Gastrocnemius medialis (tissue), 4 donors: ENCODE results near the gene MAP9. TPM values are rescaled to one million over a fixed set of nuclear protein-coding genes. Genes with fewer than 3 reads are reported as not detected.

Experiments
- ATAC-seq, 2 donors: fragments of 150-250 bp; one replicate each; pipeline ENCODE4 v1.9.1; 2016
- DNase-seq, 2 donors: peaks; one replicate each; pipeline ENCODE4 v3.0.0-alpha.2; 2019
- H3K27ac ChIP-seq, 4 donors: fragments of 200-600 bp; sonication (generic); 1 replicate in 1 of 4; 2 replicates in 3 of 4; pipeline ENCODE4 v1.5.1; 2016 to 2018; ENCODE audit warnings: mild to moderate bottlenecking in 2 of 4, moderate library complexity in 1 of 4
- H3K27me3 ChIP-seq, 3 donors: fragments of 200-600 bp; sonication (generic) in 2 of 3; 1 replicate in 1 of 3; 2 replicates in 2 of 3; pipeline versions ENCODE4 v1.5.1 to v1.6.0; 2016 to 2019; ENCODE audit warnings: mild to moderate bottlenecking in 1 of 3, moderate library complexity in 1 of 3
- H3K36me3 ChIP-seq, 2 donors: fragments of 200-600 bp; sonication (generic) in 1 of 2; one replicate each; pipeline ENCODE4 v1.5.1; 2017 to 2018
- H3K4me1 ChIP-seq, 2 donors: fragments of 200-600 bp; sonication (generic) in 1 of 2; one replicate each; pipeline ENCODE4 v1.5.1; 2016 to 2017; ENCODE audit warnings: mild to moderate bottlenecking in 2 of 2
- H3K4me3 ChIP-seq, 4 donors: fragments of 200-600 bp; sonication (generic) in 3 of 4; 1 replicate in 1 of 4; 2 replicates in 3 of 4; pipeline ENCODE4 v1.5.1; 2016 to 2019; ENCODE audit warnings: mild to moderate bottlenecking in 2 of 4
- H3K9me3 ChIP-seq, 3 donors: fragments of 200-600 bp; sonication (generic) in 2 of 3; 1 replicate in 1 of 3; 2 replicates in 2 of 3; pipeline ENCODE4 v1.5.1; 2016 to 2019
- POLR2A ChIP-seq, 2 donors: fragments of 450-650 bp; IDR thresholded peaks; one replicate each; pipeline ENCODE4 v1.6.1; 2017; ENCODE audit warnings: antibody characterized with exemption in 2 of 2, mild to moderate bottlenecking in 2 of 2, moderate library complexity in 2 of 2
- in situ Hi-C, 4 donors: fragments of 200-750 bp; cut with MboI; loops; one replicate each; pipeline versions ENCODE4 v1.15.0 to v1.8.0; 2017; ENCODE audit warnings: low sequenced_read_pairs in 4 of 4
- intact Hi-C: fragments of 100-400 bp; cut with DNase I; formaldehyde crosslinking; loops from one replicate; pipeline ENCODE4 v1.15.1; 2023; ENCODE audit warnings: low total_unique reads
- total RNA-seq, 4 donors: library from RNA; depleted of rRNA; stranded (reverse); fragments of >200 nt; gene quantifications; one replicate each; pipeline versions ENCODE4 v1.1.0 to v1.2.3, GENCODE V29; 2016
- TF ChIP-seq, protein P1 (sequence below), 5 experiments: fragments of 450-650 bp in 3 of 5; fragments of 200-600 bp in 2 of 5; sonication (generic) in 2 of 5; IDR thresholded peaks in 4 of 5; conservative IDR thresholded peaks in 1 of 5; 1 replicate in 4 of 5; 2 replicates in 1 of 5; pipeline ENCODE4 v1.5.1; 2016 to 2019; ENCODE audit warnings: antibody characterized with exemption in 5 of 5, mild to moderate bottlenecking in 3 of 5, moderate library complexity in 3 of 5

MAP9 gene
- total RNA-seq, 4 donors from 2014 or later: 0.23 to 0.71 (median 0.41) TPM; not detected in 1

DNA sequence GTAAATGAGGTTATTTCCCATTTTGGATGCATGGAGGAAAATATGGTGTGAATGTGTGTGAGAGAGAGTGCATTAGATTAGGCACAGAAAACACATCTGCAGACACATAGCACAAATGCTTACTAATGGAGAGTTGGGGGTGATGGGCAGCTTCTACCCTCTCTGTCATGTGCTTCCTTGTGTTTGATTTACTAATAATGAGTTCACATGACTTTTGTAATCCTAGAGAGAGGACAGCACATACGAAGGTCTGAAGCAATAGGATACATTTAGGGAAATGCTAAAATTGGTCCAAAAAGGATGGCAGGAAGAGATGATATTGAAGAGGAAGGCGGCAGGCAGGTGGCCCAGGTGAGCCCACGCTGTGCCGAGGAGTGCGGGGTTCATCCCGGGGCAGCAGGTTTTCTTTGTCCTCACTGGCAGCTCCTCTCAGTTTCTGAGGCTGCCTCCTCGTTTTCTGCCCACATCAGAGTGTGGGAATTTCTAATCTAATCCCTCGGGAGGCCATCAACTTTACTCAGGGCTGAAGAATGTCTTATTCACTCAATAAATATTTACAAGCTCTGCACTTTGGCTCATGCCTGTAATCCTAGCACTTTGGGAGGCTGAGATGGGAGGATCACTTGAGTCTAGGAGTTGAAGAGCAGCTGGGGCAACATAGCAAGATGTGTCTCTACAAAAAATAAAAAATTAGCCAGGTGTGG lies 15.9 kb upstream of the MAP9 start:
- H3K27me3 ChIP-seq: no peaks in the 10 kb centered on the region
- H3K4me1 ChIP-seq: no peaks in the 10 kb centered on the region
- no peak for TF ChIP-seq POLR2A (IDR thresholded peaks at IDR 0.05)
- TF ChIP-seq, protein P1, sequence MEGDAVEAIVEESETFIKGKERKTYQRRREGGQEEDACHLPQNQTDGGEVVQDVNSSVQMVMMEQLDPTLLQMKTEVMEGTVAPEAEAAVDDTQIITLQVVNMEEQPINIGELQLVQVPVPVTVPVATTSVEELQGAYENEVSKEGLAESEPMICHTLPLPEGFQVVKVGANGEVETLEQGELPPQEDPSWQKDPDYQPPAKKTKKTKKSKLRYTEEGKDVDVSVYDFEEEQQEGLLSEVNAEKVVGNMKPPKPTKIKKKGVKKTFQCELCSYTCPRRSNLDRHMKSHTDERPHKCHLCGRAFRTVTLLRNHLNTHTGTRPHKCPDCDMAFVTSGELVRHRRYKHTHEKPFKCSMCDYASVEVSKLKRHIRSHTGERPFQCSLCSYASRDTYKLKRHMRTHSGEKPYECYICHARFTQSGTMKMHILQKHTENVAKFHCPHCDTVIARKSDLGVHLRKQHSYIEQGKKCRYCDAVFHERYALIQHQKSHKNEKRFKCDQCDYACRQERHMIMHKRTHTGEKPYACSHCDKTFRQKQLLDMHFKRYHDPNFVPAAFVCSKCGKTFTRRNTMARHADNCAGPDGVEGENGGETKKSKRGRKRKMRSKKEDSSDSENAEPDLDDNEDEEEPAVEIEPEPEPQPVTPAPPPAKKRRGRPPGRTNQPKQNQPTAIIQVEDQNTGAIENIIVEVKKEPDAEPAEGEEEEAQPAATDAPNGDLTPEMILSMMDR (IDR thresholded peaks at IDR 0.05 in 4 of 5, conservative IDR thresholded peaks at IDR 0.05 in 1 of 5): no peak
- DNase-seq (no peak), ATAC-seq (no peak)
- intact Hi-C loops: no loop called here
- no peaks in the 10 kb centered on the region for H3K36me3 ChIP-seq
- H3K9me3 ChIP-seq: no peaks in the 10 kb centered on the region
- no peak overlapping the region for H3K4me3 ChIP-seq
- H3K27ac ChIP-seq: no peak overlapping the region
- in situ Hi-C loops: no loop called here

DNA sequence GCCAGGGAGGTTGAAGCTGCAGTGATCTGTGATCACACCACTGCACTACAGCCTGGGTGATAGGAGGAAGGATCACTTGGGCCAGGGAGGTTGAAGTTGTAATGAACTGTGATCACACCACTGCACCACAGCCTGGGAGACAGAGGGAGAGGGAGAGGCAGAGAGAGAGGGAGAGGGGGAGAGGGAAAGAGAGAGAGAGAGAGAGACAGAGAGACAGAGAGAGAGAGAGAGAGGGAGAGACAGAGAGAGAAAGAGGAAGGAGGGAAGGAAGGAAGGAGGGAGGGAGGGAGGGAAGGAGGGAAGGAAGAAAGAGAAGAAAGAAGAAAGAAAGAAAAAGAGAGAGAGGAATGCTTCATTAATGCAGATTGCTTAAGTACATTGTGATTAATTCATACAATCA lies 15.2 kb upstream of the MAP9 start:
- no peaks in the 10 kb centered on the region for H3K36me3 ChIP-seq
- in situ Hi-C loops: no loop called here
- H3K27me3 ChIP-seq: no peaks in the 10 kb centered on the region
- H3K9me3 ChIP-seq: no peaks in the 10 kb centered on the region
- TF ChIP-seq, protein P1 (IDR thresholded peaks at IDR 0.05 in 4 of 5, conservative IDR thresholded peaks at IDR 0.05 in 1 of 5): no peak
- no peak for TF ChIP-seq POLR2A (IDR thresholded peaks at IDR 0.05)
- no peaks in the 10 kb centered on the region for H3K4me1 ChIP-seq
- no peak for ATAC-seq
- DNase-seq: no peak
- H3K27ac ChIP-seq: no peak overlapping the region
- intact Hi-C loops: no loop called here
- no peak overlapping the region for H3K4me3 ChIP-seq

DNA sequence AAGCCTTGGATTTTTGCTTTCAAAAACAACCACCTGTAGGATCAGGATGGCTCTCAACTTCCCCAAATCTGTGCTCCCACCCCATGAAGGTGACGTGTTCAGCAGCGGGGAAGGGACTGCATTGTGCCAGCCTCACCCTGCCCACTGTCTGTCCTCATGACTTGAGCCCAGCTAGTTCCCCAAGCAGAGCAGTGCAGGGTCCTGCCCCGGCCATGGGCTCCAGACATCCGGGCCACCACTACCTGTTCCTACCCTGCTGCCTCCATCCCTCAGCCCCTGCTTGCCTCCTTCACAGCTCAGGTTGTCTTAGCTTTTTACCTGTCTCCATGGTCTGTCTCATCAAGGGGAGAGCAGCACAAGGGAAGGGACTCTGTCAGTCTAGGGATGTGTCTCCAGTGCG lies 11.4 kb upstream of the MAP9 start:
- ATAC-seq: no peak
- H3K4me1 ChIP-seq: no peaks in the 10 kb centered on the region
- no peaks in the 10 kb centered on the region for H3K36me3 ChIP-seq
- H3K27me3 ChIP-seq: no peaks in the 10 kb centered on the region
- TF ChIP-seq, protein P1 (IDR thresholded peaks at IDR 0.05 in 4 of 5, conservative IDR thresholded peaks at IDR 0.05 in 1 of 5): no peak
- TF ChIP-seq POLR2A (IDR thresholded peaks at IDR 0.05): no peak
- no peak overlapping the region for H3K27ac ChIP-seq
- H3K4me3 ChIP-seq: no peak overlapping the region
- in situ Hi-C loops (no loop called here), intact Hi-C loops (no loop called here)
- no peaks in the 10 kb centered on the region for H3K9me3 ChIP-seq
- no peak for DNase-seq

DNA sequence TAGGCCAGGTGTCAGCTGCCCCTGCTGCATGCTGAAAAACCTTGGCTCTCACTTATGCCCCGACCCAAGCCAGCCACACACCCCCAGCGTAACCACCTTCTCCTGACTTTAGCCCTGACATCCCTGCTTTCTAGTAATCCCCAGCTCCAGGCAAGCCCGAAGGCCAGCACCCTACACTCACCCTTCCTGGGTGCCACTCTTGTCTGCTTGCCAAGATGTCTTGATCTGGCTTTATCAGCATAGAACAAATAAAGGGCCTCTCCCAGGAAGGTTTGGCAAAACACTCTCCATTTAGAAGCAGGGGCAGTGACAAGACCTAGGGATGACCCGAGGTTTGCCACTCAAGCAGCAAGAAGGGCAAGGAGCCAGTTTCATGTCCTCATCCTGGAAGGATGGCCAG lies 6.8 kb upstream of the MAP9 start:
- in situ Hi-C loops (no loop called here), intact Hi-C loops (no loop called here)
- Histone ChIP-seq H3K4me3 (no peak overlapping the region), H3K27ac (no peak overlapping the region), H3K4me1 (no peaks in the 10 kb centered on the region), H3K27me3 (no peaks in the 10 kb centered on the region), H3K36me3 (no peaks in the 10 kb centered on the region), H3K9me3 (no peaks in the 10 kb centered on the region)
- DNase-seq: no peak
- no peak for ATAC-seq
- no peak for TF ChIP-seq POLR2A (IDR thresholded peaks at IDR 0.05)
- TF ChIP-seq, protein P1 (IDR thresholded peaks at IDR 0.05 in 4 of 5, conservative IDR thresholded peaks at IDR 0.05 in 1 of 5): no peak
